Suppressor macrophage (primary cell): ENCODE results near the gene PVALB.

Source experiments
- DNase-seq, 4 experiments: peaks; one replicate each; pipeline ENCODE4 v3.0.0-alpha.2; 2020 to 2022

The PVALB gene

GRCh38 chr22:36846271-36846670 is 29.4 kb upstream of the PVALB start:
- DNase-seq = no peak

GRCh38 chr22:36840106-36840505 is 23.3 kb upstream of the PVALB start:
- no peak for DNase-seq

GRCh38 chr22:36839356-36840073 is 22.7 kb upstream of the PVALB start:
- DNase-seq = no peak

- no peak for DNase-seq
Observed at GRCh38 chr22:36838119-36839030, 21.5 kb upstream of the PVALB start.

GRCh38 chr22:36835903-36836302 is 19.1 kb upstream of the PVALB start:
- DNase-seq = no peak

- DNase-seq = peak; percentile 51 to 79 (median 68)
Observed at GRCh38 chr22:36833073-36833472, 16.2 kb upstream of the PVALB start.

GRCh38 chr22:36831717-36832116 is 14.9 kb upstream of the PVALB start:
- peak; percentile 35 to 66 (median 52) for DNase-seq

- DNase-seq = peak; percentile 27 to 52 (median 47)
Observed at GRCh38 chr22:36831206-36831605, 14.4 kb upstream of the PVALB start.

GRCh38 chr22:36830601-36831000 is 13.8 kb upstream of the PVALB start:
- no peak for DNase-seq

GRCh38 chr22:36829370-36830002 is 12.7 kb upstream of the PVALB start:
- no peak for DNase-seq

GRCh38 chr22:36828815-36829214 is 12.0 kb upstream of the PVALB start:
- DNase-seq = no peak

GRCh38 chr22:36826262-36826661 is 9.4 kb upstream of the PVALB start:
- no peak for DNase-seq

GRCh38 chr22:36824655-36825054 is 7.8 kb upstream of the PVALB start:
- no peak for DNase-seq

GRCh38 chr22:36823186-36823839 is 6.5 kb upstream of the PVALB start:
- DNase-seq = no peak

GRCh38 chr22:36822581-36822980 is 5.7 kb upstream of the PVALB start:
- DNase-seq = no peak

- DNase-seq = no peak
Observed at GRCh38 chr22:36819112-36819511, 2.3 kb upstream of the PVALB start.

- DNase-seq = no peak
Observed at GRCh38 chr22:36818010-36818642, 1.3 kb upstream of the PVALB start.

GRCh38 chr22:36817525-36817848 is 652 bp upstream of the PVALB start:
- no peak for DNase-seq

GRCh38 chr22:36816339-36816635 is 548 bp downstream of the PVALB start:
- DNase-seq = peak in 3 of 4 experiments; percentile 22 to 42 (median 40)

- no peak for DNase-seq
Observed at GRCh38 chr22:36815558-36816338, 1.1 kb downstream of the PVALB start.

GRCh38 chr22:36814801-36815200 is 2.0 kb downstream of the PVALB start:
- no peak for DNase-seq
